HFFc6 (cell line): ENCODE results near the gene SV2B. TPM values are rescaled to one million over a fixed set of nuclear protein-coding genes. Genes with fewer than 3 reads are reported as not detected.

Experiments used
- DNase-seq: peaks from one replicate; pipeline ENCODE4 v3.0.0-alpha.2; 2018
- H3K27ac Mint-ChIP-seq: 2 replicates; pipeline ENCODE4 v1.8.0; 2020; ENCODE audit warnings: mild to moderate bottlenecking, mixed read lengths
- H3K27me3 Mint-ChIP-seq: 2 replicates; pipeline ENCODE4 v1.8.0; 2021; ENCODE audit warnings: mild to moderate bottlenecking, moderate library complexity, mixed read lengths; ENCODE audit not compliant: insufficient read depth
- H3K36me3 Mint-ChIP-seq: 2 replicates; pipeline ENCODE4 v1.8.0; 2021; ENCODE audit warnings: low read depth, mixed read lengths
- H3K4me1 Mint-ChIP-seq: 2 replicates; pipeline ENCODE4 v1.8.0; 2020; ENCODE audit warnings: low read depth, mixed read lengths
- H3K4me3 Mint-ChIP-seq: 2 replicates; pipeline ENCODE4 v1.8.0; 2020; ENCODE audit warnings: mild to moderate bottlenecking, moderate library complexity, mixed read lengths
- H3K9me3 Mint-ChIP-seq: 2 replicates; pipeline ENCODE4 v1.8.0; 2020; ENCODE audit warnings: mild to moderate bottlenecking, mixed read lengths
- CTCF ChIP-seq: fragments of 200-600 bp; sonication (generic); IDR thresholded peaks from 2 replicates; pipeline ENCODE4 v1.5.0; 2021; ENCODE audit warnings: antibody characterized with exemption, mild to moderate bottlenecking
- total RNA-seq, 6 experiments: library from RNA; stranded (reverse); fragmentation: NEBNext Ultra II Directional; extraction: Animal tissue kit (Norgen Biotek cat#: 25700); gene quantifications; 2 replicates in 1 of 6; 3 replicates in 5 of 6; pipeline ENCODE4 v1.2.3, GENCODE V29; 2021

Gene SV2B
- total RNA-seq, 6 experiments from 2014 or later = not detected

GRCh38 chr15:91257746-91258414 lies 157.8 kb downstream of the SV2B start:
- TF ChIP-seq CTCF = no peak
- Mint-ChIP-seq H3K27me3 (no peaks in the 10 kb centered on the region), H3K27ac (no peak overlapping the region), H3K4me3 (no peak overlapping the region), H3K9me3 (no peaks in the 10 kb centered on the region), H3K4me1 (no peaks in the 10 kb centered on the region), H3K36me3 (no peaks in the 10 kb centered on the region)
- no peak for DNase-seq

GRCh38 chr15:91258415-91258759 lies 158.3 kb downstream of the SV2B start:
- no peaks in the 10 kb centered on the region for H3K36me3 Mint-ChIP-seq
- H3K9me3 Mint-ChIP-seq = no peaks in the 10 kb centered on the region
- no peak overlapping the region for H3K4me3 Mint-ChIP-seq
- no peaks in the 10 kb centered on the region for H3K4me1 Mint-ChIP-seq
- H3K27me3 Mint-ChIP-seq = no peaks in the 10 kb centered on the region
- no peak overlapping the region for H3K27ac Mint-ChIP-seq
- TF ChIP-seq CTCF = peak; percentile 33
- no peak for DNase-seq

GRCh38 chr15:91259077-91259476 lies 159.0 kb downstream of the SV2B start:
- no peak for TF ChIP-seq CTCF
- no peak for DNase-seq
- no peak overlapping the region for H3K4me3 Mint-ChIP-seq
- H3K9me3 Mint-ChIP-seq = no peaks in the 10 kb centered on the region
- H3K36me3 Mint-ChIP-seq = no peaks in the 10 kb centered on the region
- H3K27ac Mint-ChIP-seq = no peak overlapping the region
- no peaks in the 10 kb centered on the region for H3K4me1 Mint-ChIP-seq
- H3K27me3 Mint-ChIP-seq = no peaks in the 10 kb centered on the region

GRCh38 chr15:91261345-91261744 lies 161.3 kb downstream of the SV2B start:
- H3K4me3 Mint-ChIP-seq = no peak overlapping the region
- DNase-seq = no peak
- no peaks in the 10 kb centered on the region for H3K4me1 Mint-ChIP-seq
- H3K27ac Mint-ChIP-seq = no peak overlapping the region
- TF ChIP-seq CTCF = no peak
- no peaks in the 10 kb centered on the region for H3K36me3 Mint-ChIP-seq
- peaks cover 2% of the 10 kb centered on the region; the same call in 1 of the 2 replicates for H3K27me3 Mint-ChIP-seq
- H3K9me3 Mint-ChIP-seq = no peaks in the 10 kb centered on the region

- no peaks in the 10 kb centered on the region for H3K9me3 Mint-ChIP-seq
Measured at GRCh38 chr15:91263632-91264531, 163.8 kb downstream of the SV2B start.

More at GRCh38 chr15:91263632-91264531, 163.8 kb downstream of the SV2B start:
- Mint-ChIP-seq H3K36me3 (no peaks in the 10 kb centered on the region), H3K27me3 (peaks cover 9% of the 10 kb centered on the region; the same call in 1 of the 2 replicates), H3K4me1 (no peaks in the 10 kb centered on the region), H3K4me3 (no peak overlapping the region), H3K27ac (no peak overlapping the region)
- DNase-seq = peak; percentile 14
- TF ChIP-seq CTCF = no peak
